CD4-positive, CD25-positive, alpha-beta regulatory T cell (primary cell): ENCODE results near the gene DSEL. TPM values are rescaled to one million over a fixed set of nuclear protein-coding genes. Genes with fewer than 3 reads are reported as not detected.

Source experiments
- ATAC-seq, 2 donors: fragments of 150-1000 bp; cut with Tn5 transposase; one replicate each; pipeline ENCODE4 v1.10.0; 2021; ENCODE audit warnings: low read depth in 2 of 2, moderate number of reproducible peaks in 2 of 2, moderate library complexity in 1 of 2
- DNase-seq, 3 donors: peaks; one replicate each; pipeline versions ENCODE4 v3.0.0 to v3.0.0-alpha.2; 2012 to 2022; ENCODE audit warnings: mixed read lengths in 1 of 3
- H3K27ac ChIP-seq: one replicate; pipeline ENCODE4 v1.7.0; 2013; ENCODE audit warnings: mild to moderate bottlenecking, low read length; ENCODE audit not compliant: insufficient read depth, poor library complexity, severe bottlenecking
- H3K27me3 ChIP-seq: one replicate; pipeline ENCODE4 v1.7.0; 2013; ENCODE audit warnings: low read length; ENCODE audit not compliant: control insufficient read depth, insufficient read depth
- H3K36me3 ChIP-seq: one replicate; pipeline ENCODE4 v1.7.0; 2013; ENCODE audit warnings: mild to moderate bottlenecking, low read length, moderate library complexity; ENCODE audit not compliant: control insufficient read depth, insufficient read depth
- H3K4me1 ChIP-seq: 2 replicates; pipeline ENCODE4 v1.7.0; 2013; ENCODE audit warnings: mild to moderate bottlenecking, low read length; ENCODE audit not compliant: insufficient read depth, control insufficient read depth, poor library complexity, severe bottlenecking
- H3K4me3 ChIP-seq: one replicate; pipeline ENCODE4 v1.7.0; 2013; ENCODE audit warnings: low read depth, mild to moderate bottlenecking, low read length, moderate library complexity
- H3K9me3 ChIP-seq, 2 experiments: 1 replicate in 1 of 2; 2 replicates in 1 of 2; pipeline ENCODE4 v1.7.0; 2013; ENCODE audit warnings: low read length in 2 of 2, mild to moderate bottlenecking in 1 of 2, moderate library complexity in 1 of 2; ENCODE audit not compliant: control insufficient read depth in 2 of 2
- H3K27ac Mint-ChIP-seq, 3 donors: one replicate each; pipeline ENCODE4 v1.8.0; 2020 to 2022; ENCODE audit warnings: mild to moderate bottlenecking in 3 of 3, mixed read lengths in 3 of 3, moderate library complexity in 2 of 3
- H3K27me3 Mint-ChIP-seq: one replicate; pipeline ENCODE4 v1.8.0; 2022; ENCODE audit warnings: mild to moderate bottlenecking, mixed read lengths
- H3K36me3 Mint-ChIP-seq: one replicate; pipeline ENCODE4 v1.8.0; 2020; ENCODE audit warnings: mixed read lengths
- H3K4me1 Mint-ChIP-seq, 4 donors: one replicate each; pipeline ENCODE4 v1.8.0; 2020 to 2022; ENCODE audit warnings: mixed read lengths in 4 of 4, mild to moderate bottlenecking in 1 of 4
- H3K4me3 Mint-ChIP-seq, 4 donors: one replicate each; pipeline ENCODE4 v1.8.0; 2020 to 2022; ENCODE audit warnings: mild to moderate bottlenecking in 4 of 4, mixed read lengths in 4 of 4, moderate library complexity in 3 of 4
- H3K9me3 Mint-ChIP-seq, 7 donors: one replicate each; pipeline ENCODE4 v1.8.0; 2020 to 2022; ENCODE audit warnings: mixed read lengths in 7 of 7, mild to moderate bottlenecking in 3 of 7, moderate library complexity in 2 of 7
- polyA plus RNA-seq, 4 donors: library from polyadenylated mRNA; unstranded; fragments of 300-500 nt; fragmentation: Illumina TruSeq; gene quantifications; one replicate each; pipeline ENCODE4 v1.2.3, GENCODE V29; 2021
- total RNA-seq: library from RNA; stranded (reverse); gene quantifications from one replicate; pipeline ENCODE4 v1.2.3, GENCODE V29; 2022

DSEL gene
- total and polyA plus RNA-seq, 5 donors from 2014 or later: 0.01 to 0.30 (median 0.17) TPM

GRCh38 chr18:67496469-67496868 is 20.1 kb downstream of the DSEL start:
- no peaks in the 10 kb centered on the region for H3K9me3 ChIP-seq
- H3K36me3 ChIP-seq: no peaks in the 10 kb centered on the region
- no peaks in the 10 kb centered on the region for H3K27me3 ChIP-seq
- no peak overlapping the region for H3K27ac Mint-ChIP-seq
- H3K4me1 Mint-ChIP-seq: no peaks in the 10 kb centered on the region
- H3K9me3 Mint-ChIP-seq: peaks cover 0 to 2% (median 0%) of the 10 kb centered on the region in 7 donors
- H3K36me3 Mint-ChIP-seq: no peaks in the 10 kb centered on the region
- H3K27me3 Mint-ChIP-seq: no peaks in the 10 kb centered on the region
- ATAC-seq (no peak), DNase-seq (no peak)
- no peak overlapping the region for H3K27ac ChIP-seq
- no peak overlapping the region for H3K4me3 ChIP-seq
- no peak overlapping the region for H3K4me3 Mint-ChIP-seq
- H3K4me1 ChIP-seq: no peaks in the 10 kb centered on the region

- no peaks in the 10 kb centered on the region for H3K4me1 Mint-ChIP-seq
- DNase-seq: no peak
- no peaks in the 10 kb centered on the region for H3K36me3 Mint-ChIP-seq
- H3K9me3 Mint-ChIP-seq: peaks cover 0 to 3% (median 0%) of the 10 kb centered on the region in 7 donors
- Histone ChIP-seq H3K9me3 (no peaks in the 10 kb centered on the region), H3K36me3 (no peaks in the 10 kb centered on the region), H3K4me1 (no peaks in the 10 kb centered on the region), H3K27ac (no peak overlapping the region), H3K27me3 (no peaks in the 10 kb centered on the region), H3K4me3 (no peak overlapping the region)
- no peaks in the 10 kb centered on the region for H3K27me3 Mint-ChIP-seq
- H3K27ac Mint-ChIP-seq: no peak overlapping the region
- H3K4me3 Mint-ChIP-seq: peak overlapping the region in 1 of 4 donors; percentile 21
- no peak for ATAC-seq
Observed at GRCh38 chr18:67486534-67486933, 30.0 kb downstream of the DSEL start.

DNA sequence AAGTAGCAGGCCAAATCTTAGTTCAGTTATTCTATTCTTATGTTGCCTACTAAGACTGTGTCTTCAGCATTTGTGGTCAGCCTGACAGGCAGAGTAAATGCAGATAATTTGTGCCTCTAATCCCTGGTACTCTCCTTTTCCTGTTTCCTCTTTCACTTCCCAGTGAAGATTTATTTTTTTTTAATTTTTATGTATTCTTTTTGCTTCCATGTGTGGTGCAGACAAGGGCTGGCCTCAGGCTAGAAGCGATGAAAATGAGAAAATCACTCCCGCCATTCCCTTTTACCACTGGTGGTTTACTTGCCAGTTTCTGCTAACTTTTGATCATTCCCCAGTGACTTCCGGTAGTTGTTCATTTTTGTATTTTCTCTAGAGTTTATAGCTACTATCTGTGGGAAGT is 30.9 kb downstream of the DSEL start:
- no peaks in the 10 kb centered on the region for H3K4me1 ChIP-seq
- ATAC-seq (no peak), DNase-seq (no peak)
- H3K27ac ChIP-seq: no peak overlapping the region
- no peaks in the 10 kb centered on the region for H3K27me3 ChIP-seq
- H3K36me3 Mint-ChIP-seq: no peaks in the 10 kb centered on the region
- no peaks in the 10 kb centered on the region for H3K36me3 ChIP-seq
- H3K4me3 ChIP-seq: no peak overlapping the region
- H3K4me3 Mint-ChIP-seq: no peak overlapping the region
- H3K9me3 Mint-ChIP-seq: peaks cover 0 to 2% (median 0%) of the 10 kb centered on the region in 7 donors
- no peaks in the 10 kb centered on the region for H3K9me3 ChIP-seq
- no peak overlapping the region for H3K27ac Mint-ChIP-seq
- no peaks in the 10 kb centered on the region for H3K4me1 Mint-ChIP-seq
- H3K27me3 Mint-ChIP-seq: no peaks in the 10 kb centered on the region

DNA sequence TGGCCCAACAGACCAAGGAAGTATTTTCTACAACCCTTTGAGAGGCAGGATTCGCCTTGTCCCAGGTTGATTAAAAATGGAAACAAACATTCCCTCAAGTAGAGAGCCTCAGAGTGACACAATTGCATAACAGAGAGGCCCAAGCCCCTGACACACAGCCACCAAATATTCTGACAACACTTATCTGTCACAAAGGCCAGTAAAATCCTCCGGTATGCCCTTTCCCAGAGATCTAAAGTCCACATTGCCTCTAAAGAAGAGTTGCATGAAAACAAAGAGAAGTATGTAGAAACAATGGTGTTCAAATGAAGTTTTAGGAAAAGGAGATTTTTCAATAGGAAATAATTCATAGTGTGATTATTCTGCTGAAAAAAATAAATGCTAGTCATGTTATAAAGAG is 32.1 kb downstream of the DSEL start:
- H3K27ac ChIP-seq: no peak overlapping the region
- no peak overlapping the region for H3K4me3 ChIP-seq
- H3K4me1 Mint-ChIP-seq: no peaks in the 10 kb centered on the region
- no peaks in the 10 kb centered on the region for H3K27me3 Mint-ChIP-seq
- no peaks in the 10 kb centered on the region for H3K27me3 ChIP-seq
- H3K36me3 ChIP-seq: no peaks in the 10 kb centered on the region
- ATAC-seq: no peak
- DNase-seq: no peak
- H3K9me3 Mint-ChIP-seq: peaks cover 0 to 2% (median 0%) of the 10 kb centered on the region in 7 donors
- H3K36me3 Mint-ChIP-seq: no peaks in the 10 kb centered on the region
- no peaks in the 10 kb centered on the region for H3K4me1 ChIP-seq
- H3K9me3 ChIP-seq: no peaks in the 10 kb centered on the region
- H3K4me3 Mint-ChIP-seq: no peak overlapping the region
- no peak overlapping the region for H3K27ac Mint-ChIP-seq

DNA sequence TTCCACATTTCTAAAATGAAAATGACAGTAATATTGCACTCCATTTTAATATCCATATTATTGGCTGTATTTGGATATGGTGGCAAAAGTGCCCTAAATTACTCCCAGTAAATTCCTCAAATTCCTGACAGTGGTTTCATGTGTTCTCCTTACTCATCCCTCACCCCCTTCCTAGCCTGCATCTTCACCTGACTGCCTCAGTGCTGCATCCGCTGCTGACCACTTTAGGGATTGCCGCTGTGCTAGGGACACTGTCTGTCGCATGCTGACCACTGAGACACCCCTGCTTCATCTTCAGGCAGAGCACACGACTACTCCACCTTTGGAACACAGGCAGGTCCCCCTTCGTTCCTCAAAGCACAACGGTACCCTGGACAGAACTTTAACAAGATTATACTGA is 32.6 kb downstream of the DSEL start:
- no peaks in the 10 kb centered on the region for H3K4me1 Mint-ChIP-seq
- no peak overlapping the region for H3K4me3 Mint-ChIP-seq
- Histone ChIP-seq H3K27me3 (no peaks in the 10 kb centered on the region), H3K36me3 (no peaks in the 10 kb centered on the region), H3K4me3 (no peak overlapping the region), H3K9me3 (no peaks in the 10 kb centered on the region), H3K4me1 (no peaks in the 10 kb centered on the region), H3K27ac (no peak overlapping the region)
- ATAC-seq (no peak), DNase-seq (no peak)
- no peaks in the 10 kb centered on the region for H3K36me3 Mint-ChIP-seq
- peak overlapping the region in 1 of 3 donors; percentile 58 for H3K27ac Mint-ChIP-seq
- peaks cover 0 to 2% (median 0%) of the 10 kb centered on the region in 7 donors for H3K9me3 Mint-ChIP-seq
- H3K27me3 Mint-ChIP-seq: no peaks in the 10 kb centered on the region

DNA sequence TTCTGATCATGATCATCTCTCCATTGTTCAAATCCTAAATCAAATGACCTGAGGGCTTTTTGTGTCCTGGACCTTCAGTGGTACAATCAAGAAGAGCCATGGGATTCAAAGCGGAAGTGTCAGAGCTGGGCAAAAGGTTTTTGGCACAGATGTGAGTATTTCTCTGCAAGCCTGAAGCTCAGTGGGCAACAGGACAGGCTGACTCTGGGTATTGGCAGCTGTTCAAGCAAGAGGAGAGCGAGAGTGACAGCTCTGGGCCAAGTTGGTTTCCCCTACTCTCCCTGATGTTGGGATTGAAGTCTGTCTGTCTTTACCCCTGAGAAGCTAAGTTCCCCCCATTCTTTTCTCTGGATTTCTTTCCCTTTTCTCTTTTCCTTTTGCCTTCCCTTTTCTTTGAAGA is 33.3 kb downstream of the DSEL start:
- no peaks in the 10 kb centered on the region for H3K27me3 Mint-ChIP-seq
- H3K4me3 Mint-ChIP-seq: no peak overlapping the region
- no peaks in the 10 kb centered on the region for H3K36me3 Mint-ChIP-seq
- no peak overlapping the region for H3K27ac ChIP-seq
- no peak overlapping the region for H3K4me3 ChIP-seq
- H3K9me3 Mint-ChIP-seq: peaks cover 0 to 2% (median 0%) of the 10 kb centered on the region in 7 donors
- no peaks in the 10 kb centered on the region for H3K4me1 ChIP-seq
- no peaks in the 10 kb centered on the region for H3K9me3 ChIP-seq
- H3K36me3 ChIP-seq: no peaks in the 10 kb centered on the region
- H3K27ac Mint-ChIP-seq: no peak overlapping the region
- no peaks in the 10 kb centered on the region for H3K27me3 ChIP-seq
- DNase-seq (no peak), ATAC-seq (no peak)
- no peaks in the 10 kb centered on the region for H3K4me1 Mint-ChIP-seq

GRCh38 chr18:67478249-67478648 is 38.3 kb downstream of the DSEL start:
- no peaks in the 10 kb centered on the region for H3K4me1 Mint-ChIP-seq
- DNase-seq (no peak), ATAC-seq (no peak)
- Histone ChIP-seq H3K27me3 (no peaks in the 10 kb centered on the region), H3K27ac (no peak overlapping the region), H3K4me1 (no peaks in the 10 kb centered on the region), H3K4me3 (no peak overlapping the region), H3K36me3 (no peaks in the 10 kb centered on the region), H3K9me3 (no peaks in the 10 kb centered on the region)
- no peak overlapping the region for H3K4me3 Mint-ChIP-seq
- no peak overlapping the region for H3K27ac Mint-ChIP-seq
- H3K27me3 Mint-ChIP-seq: no peaks in the 10 kb centered on the region
- no peaks in the 10 kb centered on the region for H3K36me3 Mint-ChIP-seq
- H3K9me3 Mint-ChIP-seq: no peaks in the 10 kb centered on the region

DNA sequence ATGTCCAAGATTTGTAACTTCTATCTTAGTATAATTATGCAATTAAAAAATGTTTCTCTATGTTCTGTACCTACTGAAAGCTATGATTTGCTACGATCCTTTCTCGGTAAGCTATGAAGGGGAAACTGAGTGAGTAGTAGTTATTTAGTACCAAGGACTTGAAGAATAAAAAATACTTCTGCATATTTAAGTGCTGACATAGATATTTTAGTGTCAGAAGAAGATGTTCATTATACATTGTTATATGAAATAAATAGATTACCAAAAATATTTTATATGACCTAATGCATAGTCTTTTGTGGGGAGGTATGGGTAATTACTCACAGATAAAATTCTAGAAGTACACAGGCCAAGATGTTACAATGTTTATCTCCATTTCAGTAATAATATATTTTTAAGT is 39.0 kb downstream of the DSEL start:
- Histone ChIP-seq H3K36me3 (no peaks in the 10 kb centered on the region), H3K27me3 (no peaks in the 10 kb centered on the region), H3K27ac (no peak overlapping the region), H3K4me3 (no peak overlapping the region), H3K4me1 (no peaks in the 10 kb centered on the region), H3K9me3 (no peaks in the 10 kb centered on the region)
- DNase-seq (no peak), ATAC-seq (no peak)
- Mint-ChIP-seq H3K9me3 (no peaks in the 10 kb centered on the region), H3K36me3 (no peaks in the 10 kb centered on the region), H3K4me1 (no peaks in the 10 kb centered on the region), H3K27me3 (no peaks in the 10 kb centered on the region), H3K27ac (no peak overlapping the region), H3K4me3 (no peak overlapping the region)
